ENCODE measurements around the gene ALPL.

DNA sequence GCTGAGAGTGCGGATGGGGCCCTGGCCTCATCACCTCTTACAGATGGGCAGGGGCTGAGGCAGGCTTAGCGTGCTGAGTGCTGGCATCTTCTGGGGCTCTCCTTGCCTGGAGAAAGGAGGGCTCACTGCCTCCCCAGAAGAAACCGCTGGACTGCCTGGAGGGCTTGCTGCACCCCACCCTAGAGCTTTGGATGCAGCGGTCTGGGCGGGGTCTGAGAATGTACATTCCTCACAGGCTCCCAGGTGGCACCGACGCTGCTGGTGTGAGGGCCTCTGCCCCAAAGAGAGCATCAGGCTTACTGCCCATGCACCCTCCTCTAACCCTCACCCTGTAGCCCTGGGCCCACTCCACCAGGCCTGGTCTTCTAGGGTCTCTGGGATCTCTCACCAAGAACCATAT lies 108.8 kb downstream of the ALPL start:
- TF ChIP-seq, protein P1, sequence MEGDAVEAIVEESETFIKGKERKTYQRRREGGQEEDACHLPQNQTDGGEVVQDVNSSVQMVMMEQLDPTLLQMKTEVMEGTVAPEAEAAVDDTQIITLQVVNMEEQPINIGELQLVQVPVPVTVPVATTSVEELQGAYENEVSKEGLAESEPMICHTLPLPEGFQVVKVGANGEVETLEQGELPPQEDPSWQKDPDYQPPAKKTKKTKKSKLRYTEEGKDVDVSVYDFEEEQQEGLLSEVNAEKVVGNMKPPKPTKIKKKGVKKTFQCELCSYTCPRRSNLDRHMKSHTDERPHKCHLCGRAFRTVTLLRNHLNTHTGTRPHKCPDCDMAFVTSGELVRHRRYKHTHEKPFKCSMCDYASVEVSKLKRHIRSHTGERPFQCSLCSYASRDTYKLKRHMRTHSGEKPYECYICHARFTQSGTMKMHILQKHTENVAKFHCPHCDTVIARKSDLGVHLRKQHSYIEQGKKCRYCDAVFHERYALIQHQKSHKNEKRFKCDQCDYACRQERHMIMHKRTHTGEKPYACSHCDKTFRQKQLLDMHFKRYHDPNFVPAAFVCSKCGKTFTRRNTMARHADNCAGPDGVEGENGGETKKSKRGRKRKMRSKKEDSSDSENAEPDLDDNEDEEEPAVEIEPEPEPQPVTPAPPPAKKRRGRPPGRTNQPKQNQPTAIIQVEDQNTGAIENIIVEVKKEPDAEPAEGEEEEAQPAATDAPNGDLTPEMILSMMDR (IDR thresholded peaks at IDR 0.05 in 8 of 11, conservative IDR thresholded peaks at IDR 0.05 in 3 of 11) = no peak
- no peak for TF ChIP-seq POLR2A (IDR thresholded peaks at IDR 0.05)
- no peak for TF ChIP-seq POLR2AphosphoS5 (IDR thresholded peaks at IDR 0.05)
